22Rv1 (cell line): ENCODE data around the gene VSTM4.

ENCODE experiments used
- ZFX ChIP-seq: fragments of 450-650 bp; IDR thresholded peaks from 2 replicates; pipeline ENCODE4 v1.6.1; 2017; ENCODE audit warnings: antibody characterized with exemption, borderline replicate concordance
- TF ChIP-seq, protein P1 (sequence below): fragments of 450-650 bp; IDR thresholded peaks from 2 replicates; pipeline ENCODE4 v1.5.1; 2017; ENCODE audit warnings: mild to moderate bottlenecking

DNA sequence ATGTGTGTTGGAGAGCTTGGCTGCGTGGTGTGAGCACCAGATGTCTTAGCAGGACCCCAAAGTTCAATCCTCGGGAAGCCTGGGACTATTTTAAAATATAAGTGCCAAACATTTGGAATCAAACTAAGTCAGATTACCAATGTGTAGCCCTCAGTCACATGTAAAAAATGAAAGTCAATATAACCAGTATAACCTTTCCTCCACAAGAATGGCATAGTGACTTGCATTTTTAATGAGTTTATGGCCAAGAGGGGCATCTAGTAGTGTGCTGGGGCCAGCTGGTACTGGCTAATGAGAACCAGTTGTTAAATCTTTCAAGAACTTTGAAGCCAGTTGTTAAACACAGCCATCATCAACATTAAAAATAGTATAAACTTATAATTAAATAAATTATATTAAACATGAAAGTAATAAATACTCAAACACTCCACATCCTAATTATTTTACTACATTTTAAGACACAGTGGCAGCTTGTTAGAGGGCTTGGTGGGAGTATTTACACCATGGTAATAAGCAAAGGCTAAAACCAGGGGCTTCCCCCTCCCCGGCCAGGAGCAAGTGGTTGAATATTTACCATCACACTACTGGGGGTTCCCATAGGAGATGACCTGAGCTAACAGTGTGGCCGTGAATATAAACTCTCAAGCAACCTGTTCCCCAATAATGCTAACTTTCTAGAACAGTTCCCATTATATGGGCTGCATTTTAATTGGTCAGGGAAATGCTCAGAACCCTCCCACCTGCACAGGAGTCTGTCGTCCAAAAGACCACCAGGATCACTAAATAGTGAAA, 26.4 kb upstream of the VSTM4 start:
- TF ChIP-seq, protein P1, sequence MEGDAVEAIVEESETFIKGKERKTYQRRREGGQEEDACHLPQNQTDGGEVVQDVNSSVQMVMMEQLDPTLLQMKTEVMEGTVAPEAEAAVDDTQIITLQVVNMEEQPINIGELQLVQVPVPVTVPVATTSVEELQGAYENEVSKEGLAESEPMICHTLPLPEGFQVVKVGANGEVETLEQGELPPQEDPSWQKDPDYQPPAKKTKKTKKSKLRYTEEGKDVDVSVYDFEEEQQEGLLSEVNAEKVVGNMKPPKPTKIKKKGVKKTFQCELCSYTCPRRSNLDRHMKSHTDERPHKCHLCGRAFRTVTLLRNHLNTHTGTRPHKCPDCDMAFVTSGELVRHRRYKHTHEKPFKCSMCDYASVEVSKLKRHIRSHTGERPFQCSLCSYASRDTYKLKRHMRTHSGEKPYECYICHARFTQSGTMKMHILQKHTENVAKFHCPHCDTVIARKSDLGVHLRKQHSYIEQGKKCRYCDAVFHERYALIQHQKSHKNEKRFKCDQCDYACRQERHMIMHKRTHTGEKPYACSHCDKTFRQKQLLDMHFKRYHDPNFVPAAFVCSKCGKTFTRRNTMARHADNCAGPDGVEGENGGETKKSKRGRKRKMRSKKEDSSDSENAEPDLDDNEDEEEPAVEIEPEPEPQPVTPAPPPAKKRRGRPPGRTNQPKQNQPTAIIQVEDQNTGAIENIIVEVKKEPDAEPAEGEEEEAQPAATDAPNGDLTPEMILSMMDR: no peak
- TF ChIP-seq ZFX: no peak
